K562 (cell line): ENCODE data around the gene REG4.

Source experiments
- NFYB ChIP-seq: IDR thresholded peaks from 2 replicates; pipeline ENCODE4 v1.6.1; 2011; ENCODE audit warnings: mild to moderate bottlenecking, moderate library complexity; ENCODE audit not compliant: insufficient read length; ENCODE audit errors: extremely low read depth
- PHF20 ChIP-seq: fragments of 450-650 bp; IDR thresholded peaks from 2 replicates; pipeline ENCODE4 v1.6.1; 2018; ENCODE audit not compliant: partially characterized antibody
- REST ChIP-seq, 2 experiments: fragments of 450-650 bp; formaldehyde crosslinking in 1 of 2; IDR thresholded peaks; 2 replicates each; pipeline versions ENCODE4 v1.4.0 to v1.6.1; 2014 to 2020; ENCODE audit warnings: mild to moderate bottlenecking in 2 of 2, borderline replicate concordance in 1 of 2, low read depth in 1 of 2
- ZKSCAN8 ChIP-seq: fragments of 200-800 bp; sonication (Bioruptor generic); IDR thresholded peaks from 2 replicates; pipeline ENCODE4 v1.6.1; 2016; ENCODE audit warnings: missing genetic modification characterization, missing compliant biosample characterization

- no peak for TF ChIP-seq NFYB
- TF ChIP-seq ZKSCAN8 (CRISPR knock-in tag), result no peak
- no peak for TF ChIP-seq PHF20
- TF ChIP-seq REST (IDR thresholded peaks at IDR 0.05; ENCODE audit: borderline replicate concordance), result no peak
- TF ChIP-seq REST (CRISPR knock-in tag; IDR thresholded peaks at IDR 0.05; ENCODE audit: low read depth), result no peak
Measured at GRCh38 chr1:119811985-119812557, 811 bp upstream of the REG4 start.
